ENCODE measurements around the gene GIGYF2.
A peak's percentile ranks its signal among the peaks of the same experiment; 100 is the strongest.
"Not testable (repeated sequence)": the region's sequence is repeated elsewhere in the genome, so short reads cannot be mapped to it uniquely, and the experiment has no call there.

GIGYF2 gene

GRCh38 chr2:232688201-232688600 lies 8.9 kb upstream of the GIGYF2 start:
- DNase-seq = no peak

- peak; percentile 22 for DNase-seq
Observed at GRCh38 chr2:232689152-232689910, 7.8 kb upstream of the GIGYF2 start.

- DNase-seq = not testable (repeated sequence)
Observed at GRCh38 chr2:232691117-232691516, 6.0 kb upstream of the GIGYF2 start.

DNA sequence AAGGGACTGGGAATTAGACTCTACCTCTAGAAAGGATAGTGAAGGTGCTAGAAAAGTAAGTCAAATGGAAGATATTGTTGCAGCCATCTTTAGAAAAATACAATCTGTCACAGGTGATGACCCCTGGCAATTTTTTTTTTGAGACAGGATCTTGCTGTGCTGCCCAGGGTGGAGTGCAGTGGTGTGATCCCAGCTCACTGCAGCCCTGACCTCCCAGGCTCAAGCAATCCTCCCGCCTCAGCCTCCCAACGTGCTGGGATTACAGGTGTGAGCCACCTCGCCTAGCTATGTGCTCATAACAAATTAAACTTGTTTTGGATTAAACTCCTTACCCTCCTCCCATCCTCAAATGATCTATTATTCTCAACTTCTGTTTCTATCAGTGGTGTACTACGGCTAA lies 3.8 kb upstream of the GIGYF2 start:
- no peak for DNase-seq

- peak; percentile 18 for DNase-seq
Observed at GRCh38 chr2:232696609-232697058, 497 bp upstream of the GIGYF2 start.

DNA sequence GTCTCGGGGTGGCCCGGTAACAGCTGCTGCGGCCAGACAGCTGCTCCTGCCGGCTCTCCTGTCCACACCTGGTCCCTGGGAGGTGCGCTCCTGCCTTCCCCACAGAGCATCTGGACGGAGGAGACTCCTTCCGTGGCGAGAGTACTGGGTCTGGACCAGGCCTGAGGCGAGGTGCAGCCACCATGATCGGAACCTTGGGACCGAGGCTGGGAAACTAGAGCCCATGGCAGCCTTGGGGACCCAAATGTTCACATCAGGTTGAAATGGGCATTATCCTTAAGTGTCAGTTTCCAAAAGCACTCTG lies 628 bp downstream of the GIGYF2 start:
- DNase-seq = no peak

DNA sequence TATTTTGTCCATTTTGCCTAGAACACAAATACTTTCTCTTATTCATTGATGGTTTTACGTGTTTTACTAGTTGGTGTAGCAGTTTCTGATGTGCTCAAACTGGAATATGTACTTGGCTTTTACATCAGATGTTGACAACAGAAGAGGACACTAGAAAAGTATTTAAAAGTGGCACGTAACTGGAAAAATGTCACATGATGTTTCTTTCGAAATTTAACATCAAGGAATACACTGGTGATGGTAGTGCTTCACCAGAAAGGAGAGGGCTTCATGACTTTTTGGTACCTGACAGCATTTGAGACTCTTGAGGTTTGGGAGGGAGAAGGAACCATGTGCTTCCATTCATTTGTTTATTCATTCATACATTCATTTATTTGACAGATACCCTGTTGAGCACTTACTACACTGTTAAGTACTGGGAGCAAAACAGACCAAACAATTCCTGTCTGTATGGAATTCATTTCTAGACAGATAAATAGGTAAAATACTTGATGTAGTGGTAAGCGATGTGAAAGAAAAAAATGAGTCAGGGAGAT lies 1.5 kb downstream of the GIGYF2 start:
- DNase-seq = peak; percentile 23

DNA sequence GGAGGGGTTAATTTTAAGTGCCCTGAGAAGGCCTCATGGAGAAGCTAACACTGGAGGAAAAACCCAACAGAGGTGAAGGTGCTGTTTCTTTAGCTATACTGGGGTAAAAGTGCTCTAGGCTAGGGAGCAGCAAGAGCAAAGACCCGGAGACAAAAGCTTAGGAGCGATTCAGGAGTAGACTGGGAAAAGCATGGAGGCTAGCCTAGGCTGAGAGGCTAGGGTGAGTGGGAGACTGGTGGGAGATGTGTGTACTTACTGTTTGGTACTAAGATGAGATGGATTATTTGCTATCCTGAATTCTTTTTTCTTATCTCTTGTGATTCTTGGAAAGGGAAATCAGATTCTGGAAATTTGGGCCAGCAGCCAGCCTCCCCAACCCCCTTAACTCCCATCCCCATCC lies 2.0 kb downstream of the GIGYF2 start:
- no peak for DNase-seq

DNA sequence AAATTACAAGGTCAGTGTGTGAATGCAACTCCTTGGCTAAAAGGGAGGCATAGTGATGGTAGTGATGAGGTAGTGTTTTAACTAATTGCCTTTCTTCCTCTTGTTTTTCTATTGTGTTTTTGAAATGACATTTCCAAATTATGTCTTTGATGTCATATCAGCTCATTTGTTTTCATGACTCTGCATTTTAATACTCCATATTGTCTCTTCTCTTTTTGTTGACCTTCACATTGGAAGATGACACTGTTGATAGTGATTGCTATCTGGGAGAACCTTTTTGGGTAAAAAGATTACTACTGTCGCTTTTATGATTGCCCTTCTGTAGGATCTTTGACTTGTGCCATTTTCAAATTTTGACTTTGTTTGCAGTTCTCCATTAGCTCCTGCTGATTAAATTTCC lies 3.0 kb downstream of the GIGYF2 start:
- DNase-seq = peak; percentile 19

DNA sequence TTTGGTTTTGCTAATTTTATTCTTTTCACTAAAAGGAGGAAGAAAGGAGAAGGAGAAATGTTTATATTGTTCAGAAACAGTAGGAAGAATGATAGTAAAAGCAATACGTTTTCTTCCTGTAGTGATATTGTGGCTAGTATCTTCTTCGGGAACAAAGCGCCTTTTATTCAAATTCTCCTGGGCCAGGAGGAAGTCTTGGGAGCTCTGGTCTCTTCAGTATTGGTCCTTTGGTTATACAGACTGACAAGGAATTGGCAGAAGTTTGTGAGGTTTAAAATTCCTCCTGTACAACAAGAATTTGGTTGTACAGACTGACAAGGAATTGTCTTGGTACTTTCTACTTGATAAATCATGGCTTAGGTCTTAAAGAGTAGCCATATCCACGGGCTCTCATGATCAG lies 9.9 kb downstream of the GIGYF2 start:
- DNase-seq = no peak

- no peak for DNase-seq
Observed at GRCh38 chr2:232713505-232713904, 16.4 kb downstream of the GIGYF2 start.

- no peak for DNase-seq
Observed at GRCh38 chr2:232714969-232715368, 17.8 kb downstream of the GIGYF2 start.

GRCh38 chr2:232720056-232720455 lies 22.9 kb downstream of the GIGYF2 start:
- not testable (repeated sequence) for DNase-seq

DNA sequence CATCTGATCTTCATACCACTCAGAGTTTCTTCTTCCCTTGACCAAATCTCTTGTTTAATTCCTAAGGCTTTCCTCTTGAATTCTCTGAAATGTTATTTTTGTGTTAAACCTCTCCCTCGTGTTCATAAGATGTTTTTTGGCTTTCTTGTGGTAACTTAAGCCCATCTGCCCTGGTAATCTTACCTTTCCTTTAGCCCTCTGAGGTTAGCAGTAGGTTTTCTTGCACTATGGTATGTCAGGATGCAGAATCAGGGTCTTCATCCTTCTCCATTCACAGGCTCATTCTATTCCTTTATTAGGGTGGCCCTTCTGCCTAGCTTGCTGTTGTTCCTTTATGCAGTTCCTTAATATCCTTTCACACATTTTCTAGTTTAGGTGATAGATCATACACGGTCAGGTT lies 24.1 kb downstream of the GIGYF2 start:
- DNase-seq = no peak

DNA sequence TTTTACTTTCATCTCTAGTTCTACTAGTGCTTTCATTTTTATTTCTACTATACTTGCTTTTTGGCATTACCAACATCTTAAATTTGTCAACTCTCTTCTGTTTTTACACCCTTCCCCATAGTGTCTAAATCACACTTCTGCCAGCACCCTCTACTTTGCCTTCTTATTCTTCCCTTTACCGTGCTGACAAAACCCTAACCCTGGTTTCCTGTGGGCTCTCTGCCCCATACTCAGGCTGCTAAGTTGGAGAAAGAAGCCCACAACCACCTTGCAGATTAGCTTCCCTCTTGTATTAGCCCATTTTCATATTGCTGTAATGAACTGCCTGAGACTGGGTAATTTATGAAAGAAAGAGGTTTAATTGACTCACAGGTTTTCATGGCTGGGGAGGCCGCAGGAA lies 24.8 kb downstream of the GIGYF2 start:
- DNase-seq = no peak

GRCh38 chr2:232723027-232723426 lies 25.9 kb downstream of the GIGYF2 start:
- no peak for DNase-seq

GRCh38 chr2:232728785-232729184 lies 31.7 kb downstream of the GIGYF2 start:
- no peak for DNase-seq

- no peak for DNase-seq
Observed at GRCh38 chr2:232731470-232731869, 34.3 kb downstream of the GIGYF2 start.

DNA sequence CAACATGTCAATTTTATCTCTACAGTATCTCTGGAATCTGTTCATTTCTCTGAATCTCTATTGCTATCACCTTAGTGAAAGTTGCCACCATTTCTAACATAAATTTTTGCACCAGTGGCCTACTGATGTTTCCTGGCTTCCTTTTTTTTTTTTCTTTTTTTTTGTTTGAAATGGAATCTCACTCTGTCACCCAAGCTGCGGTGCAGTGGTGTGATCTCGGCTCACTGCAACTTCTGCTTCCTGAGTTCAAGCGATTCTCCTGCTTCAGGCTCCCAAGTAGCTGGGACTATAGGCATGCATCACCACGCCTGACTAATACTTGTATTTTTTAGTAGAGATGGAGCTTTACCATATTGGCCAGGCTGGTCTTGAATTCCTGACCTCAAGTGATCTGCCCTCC lies 44.2 kb downstream of the GIGYF2 start:
- no peak for DNase-seq

DNA sequence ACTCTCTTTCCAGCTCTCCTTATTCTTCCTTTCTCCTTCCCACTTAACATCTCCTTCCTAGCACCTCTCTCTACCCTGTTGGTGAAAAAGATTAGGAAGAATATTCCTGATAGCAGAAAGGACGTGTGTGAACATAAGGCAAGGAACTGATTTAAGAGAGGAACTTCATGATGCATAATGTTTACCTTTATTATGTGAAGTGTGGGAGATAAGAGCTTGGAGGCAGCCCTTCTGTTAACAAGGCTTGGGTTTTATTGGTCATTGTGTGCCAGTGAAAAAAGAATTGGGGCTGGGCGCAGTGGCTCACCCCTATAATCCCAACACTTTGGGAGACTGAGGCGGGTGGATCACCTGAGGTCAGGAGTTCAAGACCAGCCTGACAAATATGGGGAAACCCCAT lies 44.8 kb downstream of the GIGYF2 start:
- DNase-seq = no peak

- no peak for DNase-seq
Observed at GRCh38 chr2:232744963-232745362, 47.8 kb downstream of the GIGYF2 start.

DNA sequence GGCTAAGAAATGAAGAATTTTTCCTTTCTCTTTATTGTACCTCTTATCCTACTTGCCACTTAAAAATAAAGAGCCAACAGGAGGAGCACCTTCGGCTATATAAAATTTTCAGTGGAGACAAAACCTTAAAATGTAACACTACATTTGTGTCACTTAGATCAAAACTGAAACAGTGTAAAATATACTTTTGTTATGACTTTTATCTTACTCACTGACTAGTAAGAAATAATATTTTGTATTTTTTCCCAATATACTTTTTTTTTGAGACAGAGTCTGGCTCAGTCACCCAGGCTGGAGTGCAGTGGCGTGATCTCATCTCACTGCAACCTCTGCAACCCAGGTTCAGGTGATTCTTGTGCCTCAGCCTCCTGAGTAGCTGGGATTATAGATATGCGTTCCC lies 50.9 kb downstream of the GIGYF2 start:
- no peak for DNase-seq

- no peak for DNase-seq
Observed at GRCh38 chr2:232749331-232749730, 52.2 kb downstream of the GIGYF2 start.

GRCh38 chr2:232750135-232750671 lies 53.1 kb downstream of the GIGYF2 start:
- no peak for DNase-seq

DNA sequence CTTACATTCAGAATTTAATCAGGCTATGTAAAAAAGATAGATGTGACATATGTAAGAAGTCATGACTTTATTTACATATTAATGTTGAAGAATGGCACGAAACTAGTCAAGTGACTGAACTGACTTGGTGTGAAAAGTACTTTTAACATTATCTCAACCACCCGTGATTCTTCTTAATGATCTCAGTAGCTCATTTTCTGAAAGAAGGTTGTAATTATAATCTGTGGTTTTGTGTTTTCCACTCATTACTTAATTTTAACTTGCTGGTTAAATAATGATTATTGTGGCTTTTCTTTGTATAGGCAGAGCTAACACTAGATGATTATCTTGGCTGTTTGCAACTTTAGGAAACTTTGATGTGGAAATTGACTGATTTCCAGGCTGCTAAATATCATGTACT lies 60.8 kb downstream of the GIGYF2 start:
- DNase-seq = peak; percentile 10

Data from hematopoietic multipotent progenitor cell treated with erythropoietin and hydrocortisone succinate and interleukin-3 and kit ligand, for 6 days (in vitro differentiated cells).